ENCODE results near the gene PIP5K1B.

Gene PIP5K1B

DNA sequence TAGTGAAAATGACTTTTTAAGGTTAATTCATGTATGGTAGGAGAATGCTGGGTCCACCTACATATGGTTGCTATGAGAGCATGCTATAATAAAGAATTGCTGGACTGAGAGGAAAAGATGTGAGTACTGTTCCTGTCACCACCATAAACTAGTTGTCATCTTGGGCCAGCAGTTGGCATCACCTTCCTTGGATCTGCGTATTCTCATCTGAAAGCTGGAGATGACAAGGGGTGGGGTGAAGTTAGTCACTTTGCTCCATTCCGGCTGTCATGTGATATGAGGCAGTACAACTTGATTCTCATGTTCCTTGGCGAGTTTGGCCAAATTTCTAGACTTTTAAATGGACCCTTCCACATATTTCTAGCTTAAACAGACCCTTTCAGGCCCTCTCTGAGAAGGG is 33.3 kb downstream of the PIP5K1B start:
- DNase-seq (ENCODE audit: low read depth, low spot score): no peak

DNA sequence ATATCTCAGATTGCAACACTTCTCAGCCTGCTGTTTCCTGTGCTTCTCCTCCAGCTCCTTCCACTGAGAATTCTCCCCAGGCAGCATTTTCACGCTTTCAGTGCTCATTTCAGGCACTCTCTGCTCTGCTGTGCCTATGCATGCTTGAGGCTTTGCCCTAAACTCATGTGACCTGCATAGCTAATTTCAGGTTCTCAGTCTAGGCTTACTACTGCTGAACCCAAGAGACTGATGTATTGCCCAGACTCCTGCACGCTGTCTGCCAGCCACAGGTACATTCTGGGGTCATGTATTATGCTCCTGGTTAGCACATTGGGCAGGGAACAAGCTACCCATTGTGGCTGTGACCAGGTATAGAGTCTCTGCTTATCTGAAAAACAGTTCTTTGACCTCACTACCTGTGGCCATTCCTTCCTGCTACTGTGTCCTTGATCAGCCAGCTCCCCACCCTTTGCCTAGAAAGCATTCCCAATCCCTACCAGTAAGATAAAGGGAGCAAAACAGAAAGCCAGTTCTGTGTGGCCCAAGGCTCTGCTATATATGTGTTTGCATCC is 34.7 kb downstream of the PIP5K1B start:
- no peak for DNase-seq (ENCODE audit: low read depth, low spot score)

DNA sequence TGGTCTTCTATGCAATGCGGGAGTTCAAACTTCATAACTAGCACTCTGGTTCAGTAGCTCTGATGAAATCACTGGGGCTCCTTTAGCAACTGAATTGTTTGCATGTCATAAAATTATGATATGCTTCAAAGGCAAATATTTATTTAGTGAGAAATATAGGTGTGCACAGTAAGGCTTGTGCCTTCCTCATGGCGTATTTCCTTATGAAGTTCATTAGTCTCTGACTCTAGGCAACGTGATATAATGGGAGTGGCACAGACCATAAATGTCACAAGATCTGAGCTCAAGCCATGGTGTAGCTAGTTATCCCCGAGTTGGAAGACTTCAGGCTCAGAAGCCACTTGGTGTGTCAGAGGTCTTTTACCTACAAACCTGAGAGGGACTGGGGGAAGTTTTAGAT is 35.5 kb downstream of the PIP5K1B start:
- DNase-seq (ENCODE audit: low read depth, low spot score): no peak

DNA sequence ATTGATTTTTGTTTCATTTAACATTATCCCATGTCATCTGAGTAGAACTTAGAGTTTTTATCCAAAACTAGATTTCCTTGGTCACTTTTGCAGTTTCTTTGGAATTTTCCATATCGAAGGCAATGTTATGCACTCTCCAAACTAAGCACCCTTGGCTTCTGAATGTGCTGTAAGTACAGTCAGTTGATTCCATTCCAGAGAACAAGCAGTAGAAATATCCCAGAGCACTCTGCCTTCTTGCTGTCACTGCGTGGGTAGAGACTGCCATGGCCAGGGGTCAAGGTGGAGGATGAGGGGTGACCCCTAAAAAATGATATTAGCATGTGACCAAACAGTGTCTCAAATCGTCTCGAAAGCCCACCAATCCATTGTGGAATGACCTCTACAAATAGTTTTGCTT is 36.2 kb downstream of the PIP5K1B start:
- DNase-seq (ENCODE audit: low read depth, low spot score): no peak

DNA sequence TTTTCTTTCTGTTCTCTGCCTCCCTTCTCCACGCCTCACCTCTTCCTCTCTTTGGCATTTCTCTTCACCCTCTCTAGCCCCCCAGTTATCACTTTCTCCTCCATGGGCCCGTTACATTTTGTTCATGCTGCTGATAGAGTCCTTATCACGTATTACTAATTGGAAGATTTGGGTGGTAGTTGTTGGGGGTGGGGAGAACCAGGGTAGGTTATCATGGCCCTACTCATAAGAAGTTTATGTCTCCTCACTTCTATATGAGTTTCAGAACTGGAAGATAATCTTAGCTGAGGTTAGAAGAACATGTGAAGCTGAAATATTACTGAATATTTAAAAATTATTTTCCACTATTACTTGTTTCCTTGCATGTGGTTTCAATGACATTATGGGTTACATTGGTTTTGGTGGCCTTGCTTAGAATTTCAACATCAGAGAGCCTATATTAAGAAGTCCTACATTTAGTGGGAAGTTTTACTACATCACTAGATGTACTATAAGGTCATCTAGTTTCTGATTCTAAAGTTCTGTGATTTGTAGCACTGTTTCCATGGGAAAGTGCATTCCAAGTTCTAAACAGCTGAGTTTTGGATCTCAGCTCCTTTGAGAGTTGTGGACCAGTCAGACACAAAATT is 36.8 kb downstream of the PIP5K1B start:
- DNase-seq (ENCODE audit: low read depth, low spot score): no peak

DNA sequence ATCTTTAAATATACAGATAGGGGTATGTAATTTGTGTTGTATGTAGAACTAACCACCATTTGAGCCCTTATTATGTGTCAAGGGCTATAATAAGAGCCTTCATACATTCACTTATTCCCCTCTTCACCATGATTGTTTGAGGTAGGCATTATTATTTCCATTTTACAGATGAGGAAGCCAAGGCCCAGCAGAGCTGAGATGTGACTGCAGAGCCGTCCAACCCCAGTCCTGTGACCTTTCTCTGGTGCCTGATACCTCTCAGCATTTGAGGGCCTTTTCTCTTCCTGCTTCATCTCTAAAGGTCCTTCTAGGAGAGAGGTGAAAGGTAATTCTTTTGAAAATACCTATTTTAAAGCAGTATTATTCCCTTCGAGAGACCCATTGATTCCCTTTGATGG is 37.3 kb downstream of the PIP5K1B start:
- no peak for DNase-seq (ENCODE audit: low read depth, low spot score)

DNA sequence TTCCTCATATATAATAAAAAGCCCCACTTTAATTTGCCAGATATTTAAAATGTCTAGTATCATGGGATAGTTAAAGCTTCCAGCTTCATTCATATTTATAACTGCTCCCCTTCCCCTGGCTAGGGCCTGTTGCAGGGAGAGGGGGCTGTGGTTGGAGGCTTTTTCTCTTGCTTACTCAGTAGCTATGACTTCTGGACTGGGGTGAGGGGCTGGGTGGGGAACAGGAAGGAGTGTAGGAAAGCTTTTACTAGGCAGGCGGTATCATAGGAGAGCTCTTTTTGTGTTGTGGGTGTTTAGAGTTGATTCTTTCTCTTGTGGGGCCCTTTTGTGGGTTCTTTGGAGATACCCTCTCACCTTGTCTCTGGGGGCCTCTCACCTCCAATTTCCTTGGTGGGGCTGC is 39.4 kb downstream of the PIP5K1B start:
- DNase-seq (ENCODE audit: low read depth, low spot score): no peak

DNA sequence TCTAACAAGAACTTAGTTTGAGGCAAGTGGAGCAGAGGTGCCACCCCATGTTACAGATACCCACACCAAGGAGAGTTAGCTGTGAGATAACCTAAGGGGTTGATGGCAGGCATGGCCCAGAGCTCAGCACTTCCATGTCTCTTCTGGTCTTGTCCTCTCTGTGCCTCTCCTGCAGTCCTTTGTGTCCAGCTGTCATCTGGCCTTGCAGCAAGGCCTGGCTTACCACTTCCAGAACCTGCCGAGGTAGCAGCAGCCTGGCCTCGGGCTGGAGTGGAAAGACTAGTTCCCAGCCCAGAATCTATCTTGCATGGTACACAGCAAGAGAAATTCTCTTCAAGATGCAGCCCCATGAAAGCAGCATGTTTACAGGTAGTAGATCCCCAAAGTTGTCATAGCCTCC is 41.5 kb downstream of the PIP5K1B start:
- DNase-seq (ENCODE audit: low read depth, low spot score): no peak

DNA sequence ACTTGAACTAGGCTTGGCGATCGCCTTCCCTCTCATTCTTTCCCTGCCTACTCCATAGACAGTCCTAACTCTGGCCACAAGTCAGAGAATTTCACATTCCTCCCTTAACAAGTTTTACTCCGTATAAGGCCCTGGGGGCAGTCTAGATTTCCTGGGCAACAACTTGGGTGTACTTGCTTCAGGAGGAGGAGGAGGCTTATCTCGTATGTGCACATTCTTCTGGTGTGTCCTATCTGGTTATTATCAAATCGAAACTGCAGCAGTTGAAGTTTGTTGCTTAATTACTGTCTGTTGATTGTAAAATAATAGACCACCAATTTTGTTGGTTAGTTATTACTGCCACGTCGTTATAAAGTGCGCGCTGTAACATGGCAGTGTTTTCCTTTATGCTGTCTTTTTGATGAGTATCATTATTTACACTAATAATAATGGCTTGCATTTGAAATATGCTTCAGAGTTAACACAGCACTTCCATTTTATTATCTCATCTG is 42.0 kb downstream of the PIP5K1B start:
- no peak for DNase-seq (ENCODE audit: low read depth, low spot score)

DNA sequence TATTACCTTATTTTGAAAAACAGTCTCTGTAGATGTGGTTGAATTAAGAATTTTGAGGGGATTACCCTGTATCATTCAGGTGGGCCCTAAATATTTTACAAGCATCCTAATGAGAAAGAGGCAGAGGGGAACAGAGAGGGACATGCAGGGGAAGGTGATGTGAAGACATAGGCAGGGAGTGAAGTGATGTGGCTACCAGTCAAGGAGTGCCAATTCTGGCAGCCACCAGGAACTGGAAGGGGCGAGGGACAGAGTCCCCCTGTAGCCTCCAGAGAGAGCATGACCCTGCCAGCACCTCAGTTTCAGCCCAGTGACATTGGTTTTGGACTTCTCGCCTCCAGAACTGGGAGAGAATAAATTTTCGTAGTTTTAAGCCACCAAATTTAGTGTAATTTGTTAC is 44.1 kb downstream of the PIP5K1B start:
- no peak for DNase-seq (ENCODE audit: low read depth, low spot score)

DNA sequence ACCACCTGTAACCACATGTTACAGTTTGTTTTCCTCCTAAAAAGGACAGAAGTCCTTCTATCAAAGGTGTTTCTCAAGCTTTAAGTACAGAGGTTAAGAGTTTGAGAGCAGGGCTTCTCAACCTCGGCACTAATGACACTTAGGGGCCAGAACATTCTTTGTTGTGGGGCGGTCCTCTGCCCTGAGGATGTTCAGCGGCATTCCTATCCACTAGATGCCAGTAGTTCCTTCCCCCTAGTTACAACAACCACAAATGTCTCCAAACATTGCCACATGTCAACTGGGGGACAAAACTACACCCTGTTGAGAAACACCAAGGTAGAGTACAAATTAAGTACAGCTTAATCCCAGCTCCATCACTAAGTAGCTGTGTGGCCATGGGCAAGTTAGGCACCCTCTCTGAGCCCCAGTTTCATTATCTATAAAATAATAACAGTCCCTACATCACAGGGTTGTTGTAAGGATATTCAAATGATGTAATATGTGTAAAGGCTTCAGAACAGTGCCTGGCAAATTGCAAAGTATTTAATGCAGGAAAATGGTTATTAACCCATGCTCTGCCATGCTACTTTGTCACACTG is 44.6 kb downstream of the PIP5K1B start:
- no peak for DNase-seq (ENCODE audit: low read depth, low spot score)

DNA sequence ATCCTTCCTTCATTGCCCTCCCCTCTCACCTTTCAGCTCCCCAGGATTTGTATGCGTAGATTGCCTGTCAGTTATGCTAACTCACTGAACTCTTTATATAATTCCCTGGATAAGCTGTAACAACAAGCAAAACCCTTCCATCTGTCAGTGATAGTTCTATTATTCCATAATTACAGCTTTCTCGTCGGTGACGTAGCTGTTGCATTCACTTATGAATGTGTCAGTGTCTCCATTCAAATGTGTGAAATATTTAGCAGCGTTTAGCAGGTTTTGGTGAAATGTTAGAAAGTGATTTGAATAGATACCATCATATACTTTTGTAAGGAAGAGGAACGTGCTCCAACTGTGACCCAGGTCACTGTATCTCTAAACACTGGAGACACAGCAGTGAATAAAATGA is 45.2 kb downstream of the PIP5K1B start:
- DNase-seq (ENCODE audit: low read depth, low spot score): no peak

DNA sequence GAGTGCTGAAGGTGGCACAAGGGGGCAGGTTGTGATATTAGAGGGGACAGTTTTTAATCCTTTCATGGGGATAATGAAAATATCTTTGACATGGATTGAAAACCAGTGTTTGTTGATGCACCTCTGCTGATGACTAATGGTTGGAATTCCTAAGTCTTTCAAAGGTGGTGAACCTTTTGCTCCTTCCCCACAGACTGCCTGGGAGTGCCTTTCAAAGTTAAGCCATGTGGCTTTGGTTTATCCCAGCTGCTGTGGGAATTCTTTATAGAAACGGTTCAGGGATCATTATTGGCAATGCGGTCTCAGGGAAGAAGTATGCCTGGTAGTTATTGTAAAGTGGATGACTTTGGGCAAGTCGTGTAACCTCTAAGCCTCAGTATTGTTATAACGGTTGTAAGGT is 45.7 kb downstream of the PIP5K1B start:
- no peak for DNase-seq (ENCODE audit: low read depth, low spot score)

DNA sequence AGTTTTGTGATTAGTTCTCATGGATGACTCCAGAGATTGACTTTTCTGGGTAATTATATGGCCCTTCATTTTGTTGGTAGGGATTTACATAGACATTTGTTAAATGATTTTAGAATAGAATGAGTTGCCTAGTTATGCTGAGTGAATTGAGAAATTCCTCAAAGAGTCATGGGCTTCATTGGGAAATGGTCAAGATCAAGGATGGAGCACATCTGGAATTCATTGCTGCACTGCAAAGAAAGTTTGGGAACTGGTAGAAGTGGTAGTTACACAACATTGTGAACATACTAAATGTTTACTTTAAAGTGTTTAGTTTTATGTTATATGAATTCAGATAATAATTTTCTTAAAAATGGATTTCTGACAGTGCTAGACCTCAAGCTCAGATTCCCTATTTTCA is 46.5 kb downstream of the PIP5K1B start:
- DNase-seq (ENCODE audit: low read depth, low spot score): no peak

DNA sequence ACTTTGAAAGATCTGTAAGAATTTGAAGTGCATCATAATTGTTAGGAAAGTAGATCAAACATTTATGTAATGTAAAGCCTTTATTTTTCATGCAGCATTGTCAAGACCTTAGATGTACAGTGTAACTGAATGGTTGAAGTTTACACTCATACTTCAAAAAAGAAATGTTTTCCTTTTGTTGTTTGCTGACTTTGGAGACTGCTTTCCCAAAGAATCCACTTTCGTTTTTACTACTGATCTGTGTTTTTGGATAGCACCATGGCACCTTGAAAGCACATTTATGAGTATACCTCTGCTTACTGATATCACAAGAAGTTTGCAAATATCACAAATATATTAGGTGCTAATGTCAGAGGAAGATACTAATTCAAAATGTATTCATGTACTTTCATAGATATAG is 50.0 kb downstream of the PIP5K1B start:
- DNase-seq (ENCODE audit: low read depth, low spot score): no peak

DNA sequence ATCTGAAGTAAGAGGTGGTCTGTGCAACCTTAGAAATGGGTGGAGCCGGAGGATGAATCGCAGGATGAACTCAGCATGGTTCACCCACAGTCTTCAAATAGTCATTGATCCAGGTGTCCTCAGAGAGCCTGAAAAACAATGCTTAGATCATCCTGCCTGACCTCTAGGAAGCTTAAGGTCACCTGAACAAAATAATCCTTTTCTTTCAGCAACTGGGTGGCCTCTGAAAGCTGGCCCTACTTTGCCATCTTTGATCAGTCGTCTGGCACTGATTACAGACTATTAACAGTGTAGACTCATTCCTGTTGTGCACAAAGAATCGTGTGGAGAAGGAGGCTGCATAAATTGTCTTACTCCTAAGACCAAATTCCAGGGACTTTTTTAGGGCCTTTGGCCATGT is 50.7 kb downstream of the PIP5K1B start:
- DNase-seq (ENCODE audit: low read depth, low spot score): no peak

DNA sequence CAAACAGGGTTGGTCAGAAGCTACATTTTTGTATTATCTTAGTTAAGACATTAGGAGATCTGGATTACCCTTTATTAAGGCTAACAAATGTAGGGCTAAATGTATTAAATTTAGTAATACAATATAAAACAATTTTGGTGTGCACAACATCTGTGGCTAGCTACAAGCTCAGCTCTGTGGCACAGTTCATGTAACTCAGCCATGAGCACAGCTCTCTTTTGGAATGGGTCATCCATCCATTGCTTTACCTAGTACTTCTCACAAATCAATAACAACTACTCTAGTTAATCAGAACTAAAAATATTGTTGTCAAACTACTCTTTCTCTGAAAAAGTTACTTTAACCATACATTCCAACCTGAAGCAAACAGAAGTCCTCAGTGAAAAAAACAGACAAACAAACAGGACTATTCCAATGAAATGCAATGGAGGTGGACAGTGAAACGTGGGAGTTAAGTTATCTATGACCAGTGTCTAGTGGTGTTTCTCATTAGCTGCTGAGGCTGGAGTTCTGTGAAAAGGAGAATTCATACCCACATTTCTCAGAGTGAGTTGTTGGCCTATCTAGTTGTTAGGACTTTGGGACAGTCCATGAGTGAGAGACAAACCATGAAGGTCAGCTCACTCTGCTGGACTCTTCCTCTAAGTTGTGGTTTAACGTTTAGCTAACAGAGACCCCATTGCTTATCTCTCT is 55.1 kb downstream of the PIP5K1B start:
- no peak for DNase-seq (ENCODE audit: low read depth, low spot score)

DNA sequence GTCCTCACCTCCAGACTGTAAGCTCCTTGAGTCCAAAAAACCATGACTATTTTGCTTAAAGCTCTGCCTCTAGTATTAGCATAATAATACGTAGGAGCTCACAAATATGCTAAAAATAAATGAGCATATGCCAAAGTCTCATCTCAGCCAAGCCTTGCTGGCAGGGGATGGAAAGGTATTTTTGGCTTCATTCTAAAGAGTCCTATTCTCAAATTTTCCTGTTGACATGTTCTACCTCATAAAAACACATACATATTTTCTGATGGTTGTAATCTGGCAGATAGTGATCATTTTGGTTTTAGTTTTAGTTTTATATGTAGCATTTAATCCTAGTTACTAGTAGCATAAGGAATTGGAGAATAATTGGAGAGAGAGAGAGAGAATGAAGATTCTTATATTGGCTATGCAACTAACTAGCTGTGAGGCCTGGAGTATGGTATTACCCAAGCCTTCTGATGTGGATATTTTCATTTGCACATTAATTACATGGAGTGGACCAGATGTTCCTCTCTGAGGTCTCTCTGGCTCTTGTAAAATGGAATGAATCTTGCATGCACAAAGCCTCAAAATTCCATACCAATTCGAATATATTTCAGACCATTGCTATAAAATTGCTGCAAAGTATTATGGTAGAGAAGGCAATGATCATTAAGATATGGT is 55.8 kb downstream of the PIP5K1B start:
- no peak for DNase-seq (ENCODE audit: low read depth, low spot score)

DNA sequence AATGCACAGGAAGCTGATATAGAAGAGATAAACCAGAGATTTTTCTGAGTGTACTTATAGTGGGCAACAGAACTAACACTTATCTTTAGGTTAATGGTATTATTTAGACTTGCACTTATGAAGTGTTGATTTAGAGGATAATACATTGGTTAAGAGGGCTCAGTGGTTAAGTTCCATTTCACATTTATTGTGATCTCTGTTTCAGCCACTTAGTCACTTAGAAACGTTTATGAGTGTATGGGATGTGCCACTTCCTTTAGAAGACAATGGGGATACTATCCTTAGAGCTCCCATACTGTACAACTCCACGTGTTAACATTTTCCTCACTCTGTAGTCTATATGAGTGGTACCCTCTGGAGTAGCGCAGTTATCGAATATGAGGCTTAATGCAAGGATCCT is 57.5 kb downstream of the PIP5K1B start:
- no peak for DNase-seq (ENCODE audit: low read depth, low spot score)

DNA sequence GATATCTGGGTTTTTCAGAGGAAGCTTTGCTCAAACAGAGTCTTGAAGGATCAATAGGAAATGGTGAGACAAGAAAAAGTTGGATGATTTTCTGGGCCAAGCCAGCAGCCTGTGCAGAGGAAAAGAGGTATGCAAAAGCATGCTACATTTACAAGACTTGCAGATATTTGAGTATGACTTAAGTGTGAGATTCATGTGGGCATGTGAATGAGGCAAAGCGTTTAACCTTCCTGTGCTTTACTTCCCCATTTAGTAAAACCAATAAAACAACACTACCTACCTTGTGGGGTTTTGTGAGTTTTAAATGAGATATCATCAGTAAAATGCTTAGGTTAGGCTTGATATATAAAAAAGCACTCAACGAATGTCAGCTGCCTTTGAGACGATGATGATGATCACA is 58.1 kb downstream of the PIP5K1B start:
- no peak for DNase-seq (ENCODE audit: low read depth, low spot score)

DNA sequence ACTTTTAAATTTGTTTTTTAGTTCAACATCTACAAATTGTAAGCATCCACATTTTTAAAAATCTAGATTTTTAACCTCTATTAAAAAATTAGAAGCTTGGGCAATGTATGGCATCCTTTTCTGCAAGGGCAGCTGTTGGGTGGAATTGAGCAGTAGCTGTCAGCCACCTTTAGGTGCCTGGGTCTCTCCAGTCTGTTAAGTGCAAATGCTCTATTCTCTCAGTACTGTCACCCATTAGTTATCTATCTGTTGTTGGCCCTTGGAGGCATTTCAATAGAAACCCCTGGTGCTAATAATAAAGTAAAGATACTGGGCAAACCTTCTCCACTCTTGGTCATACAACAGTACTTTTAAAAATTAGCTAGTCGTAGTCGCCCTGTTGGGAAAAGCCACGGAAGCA is 63.6 kb downstream of the PIP5K1B start:
- DNase-seq (ENCODE audit: low read depth, low spot score): no peak

DNA sequence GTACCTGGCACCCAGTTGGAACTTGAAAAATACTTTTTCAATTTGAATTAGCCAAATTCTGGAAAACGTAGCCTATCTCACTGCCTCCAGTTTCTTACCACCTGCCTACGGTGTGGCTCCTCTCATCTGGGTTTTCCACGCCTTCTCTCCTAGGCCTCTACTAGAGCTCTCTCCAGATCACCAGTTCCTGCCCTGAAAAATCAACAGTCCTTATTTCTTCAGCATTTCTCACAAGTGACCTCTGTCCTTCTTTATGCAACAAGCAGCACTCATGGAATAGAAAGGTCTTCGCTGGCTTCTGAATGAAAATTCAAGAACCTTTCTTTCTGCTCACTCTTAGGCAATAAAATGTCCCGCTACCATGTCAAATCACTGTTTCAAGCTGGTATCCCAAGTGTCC is 64.8 kb downstream of the PIP5K1B start:
- DNase-seq (ENCODE audit: low read depth, low spot score): no peak
